Astrocyte (in vitro differentiated cells and primary cell): ENCODE measurements around the gene AMER3. TPM values are rescaled to one million over a fixed set of nuclear protein-coding genes. Genes with fewer than 3 reads are reported as not detected.

Experiments
- DNase-seq: peaks from one replicate; pipeline ENCODE4 v3.0.0-alpha.2; 2010; ENCODE audit warnings: low read depth
- FAIRE-seq: peaks from 2 replicates; lab custom pipeline; 2011; peaks lifted over from hg19 to GRCh38; lab: Jason Lieb, UNC
- H2AFZ ChIP-seq: 2 replicates; pipeline ENCODE4 v1.6.0; 2012; ENCODE audit warnings: low read depth, low read length, inconsistent platforms
- H3K27ac ChIP-seq: 2 replicates; pipeline ENCODE4 v1.5.1; 2011; ENCODE audit warnings: low read depth, low read length, inconsistent platforms
- H3K27me3 ChIP-seq: 2 replicates; pipeline ENCODE4 v1.6.0; 2011; ENCODE audit warnings: low read length, inconsistent platforms; ENCODE audit not compliant: insufficient read depth
- H3K36me3 ChIP-seq: 2 replicates; pipeline ENCODE4 v1.5.1; 2011; ENCODE audit warnings: low read length, inconsistent platforms; ENCODE audit not compliant: insufficient read depth
- H3K4me1 ChIP-seq: 2 replicates; pipeline ENCODE4 v1.5.1; 2011; ENCODE audit warnings: low read length, inconsistent platforms; ENCODE audit not compliant: insufficient read depth
- H3K4me2 ChIP-seq: 2 replicates; pipeline ENCODE4 v1.6.0; 2012; ENCODE audit warnings: low read length, inconsistent platforms
- H3K4me3 ChIP-seq: 2 replicates; pipeline ENCODE4 v1.5.1; 2011; ENCODE audit warnings: low read depth, mild to moderate bottlenecking, low read length, inconsistent platforms; ENCODE audit not compliant: insufficient read depth
- H3K79me2 ChIP-seq: 2 replicates; pipeline ENCODE4 v1.6.0; 2012; ENCODE audit warnings: mild to moderate bottlenecking, low read length, inconsistent platforms; ENCODE audit not compliant: insufficient read depth
- H3K9ac ChIP-seq: 2 replicates; pipeline ENCODE4 v1.6.0; 2012; ENCODE audit warnings: mild to moderate bottlenecking, low read length, inconsistent platforms
- H3K9me3 ChIP-seq: 2 replicates; pipeline ENCODE4 v1.5.1; 2012; ENCODE audit warnings: low read depth, mild to moderate bottlenecking, low read length, inconsistent platforms; ENCODE audit not compliant: insufficient read depth
- H4K20me1 ChIP-seq: 2 replicates; pipeline ENCODE4 v1.6.0; 2012; ENCODE audit warnings: low read length, inconsistent platforms; ENCODE audit not compliant: insufficient read depth
- H3K27ac Mint-ChIP-seq: one replicate; pipeline ENCODE4 v1.8.0; 2021; ENCODE audit warnings: mild to moderate bottlenecking, mixed read lengths; ENCODE audit not compliant: unreplicated experiment
- H3K27me3 Mint-ChIP-seq: one replicate; pipeline ENCODE4 v1.8.0; 2021; ENCODE audit warnings: low read depth, mixed read lengths; ENCODE audit not compliant: unreplicated experiment
- H3K36me3 Mint-ChIP-seq: one replicate; pipeline ENCODE4 v1.8.0; 2021; ENCODE audit warnings: low read depth, mixed read lengths; ENCODE audit not compliant: unreplicated experiment
- H3K4me1 Mint-ChIP-seq: one replicate; pipeline ENCODE4 v1.8.0; 2021; ENCODE audit warnings: low read depth, mixed read lengths; ENCODE audit not compliant: unreplicated experiment
- H3K4me3 Mint-ChIP-seq: one replicate; pipeline ENCODE4 v1.8.0; 2021; ENCODE audit warnings: mild to moderate bottlenecking, moderate library complexity, mixed read lengths; ENCODE audit not compliant: unreplicated experiment
- H3K9me3 Mint-ChIP-seq: one replicate; pipeline ENCODE4 v1.8.0; 2021; ENCODE audit warnings: mild to moderate bottlenecking, mixed read lengths; ENCODE audit not compliant: unreplicated experiment
- CTCF ChIP-seq: IDR thresholded peaks from 2 replicates; pipeline ENCODE4 v1.5.1; 2011; ENCODE audit warnings: low read depth, mild to moderate bottlenecking, inconsistent platforms, low read length, moderate library complexity; ENCODE audit not compliant: insufficient read depth
- EZH2 ChIP-seq: IDR thresholded peaks from 2 replicates; pipeline ENCODE4 v1.6.1; 2012; ENCODE audit warnings: mild to moderate bottlenecking, low read length, inconsistent platforms; ENCODE audit not compliant: insufficient read depth
- total RNA-seq: library from RNA; stranded (reverse); gene quantifications from 2 replicates; pipeline ENCODE4 v1.2.1, GENCODE V29; 2021

Gene AMER3
- total RNA-seq, 1 donor from 2014 or later = not detected

GRCh38 chr2:130735200-130735599 is 20.1 kb upstream of the AMER3 start:
- TF ChIP-seq EZH2 = no peak
- no peak for TF ChIP-seq CTCF
- DNase-seq = no peak
- no peak overlapping the region for H3K9ac ChIP-seq
- H3K27me3 ChIP-seq = no peaks in the 10 kb centered on the region
- H3K36me3 ChIP-seq = no peaks in the 10 kb centered on the region
- Mint-ChIP-seq H3K27ac (no peak overlapping the region), H3K27me3 (peaks cover 11% of the 10 kb centered on the region), H3K36me3 (no peaks in the 10 kb centered on the region), H3K9me3 (peaks cover 1% of the 10 kb centered on the region), H3K4me3 (no peak overlapping the region), H3K4me1 (no peaks in the 10 kb centered on the region)
- no peak overlapping the region for H3K4me2 ChIP-seq
- no peaks in the 10 kb centered on the region for H3K4me1 ChIP-seq
- H2AFZ ChIP-seq = no peak overlapping the region
- H3K79me2 ChIP-seq = no peaks in the 10 kb centered on the region
- H3K27ac ChIP-seq = no peak overlapping the region
- no peak for FAIRE-seq
- H3K4me3 ChIP-seq = no peak overlapping the region
- H3K9me3 ChIP-seq = no peaks in the 10 kb centered on the region
- no peaks in the 10 kb centered on the region for H4K20me1 ChIP-seq

- H3K9me3 ChIP-seq = no peaks in the 10 kb centered on the region
- no peak overlapping the region for H3K4me3 ChIP-seq
- no peaks in the 10 kb centered on the region for H4K20me1 ChIP-seq
- H3K9ac ChIP-seq = no peak overlapping the region
- no peaks in the 10 kb centered on the region for H3K27me3 ChIP-seq
- FAIRE-seq = no peak
- DNase-seq = no peak
- TF ChIP-seq EZH2 = no peak
- TF ChIP-seq CTCF = no peak
- no peak overlapping the region for H3K27ac ChIP-seq
- H3K27me3 Mint-ChIP-seq = peaks cover 13% of the 10 kb centered on the region
- no peak overlapping the region for H3K27ac Mint-ChIP-seq
- H3K4me1 Mint-ChIP-seq = no peaks in the 10 kb centered on the region
- no peak overlapping the region for H3K4me2 ChIP-seq
- H3K4me3 Mint-ChIP-seq = no peak overlapping the region
- H3K36me3 Mint-ChIP-seq = no peaks in the 10 kb centered on the region
- H2AFZ ChIP-seq = no peak overlapping the region
- H3K4me1 ChIP-seq = no peaks in the 10 kb centered on the region
- H3K79me2 ChIP-seq = no peaks in the 10 kb centered on the region
- peaks cover 1% of the 10 kb centered on the region for H3K9me3 Mint-ChIP-seq
- H3K36me3 ChIP-seq = no peaks in the 10 kb centered on the region
Measured at GRCh38 chr2:130736487-130736886, 18.9 kb upstream of the AMER3 start.

GRCh38 chr2:130737592-130737991 is 17.7 kb upstream of the AMER3 start:
- Histone ChIP-seq H3K4me3 (no peak overlapping the region), H3K27me3 (no peaks in the 10 kb centered on the region), H3K27ac (no peak overlapping the region), H4K20me1 (no peaks in the 10 kb centered on the region), H3K9me3 (no peaks in the 10 kb centered on the region), H3K4me2 (no peak overlapping the region), H3K9ac (no peak overlapping the region), H3K36me3 (no peaks in the 10 kb centered on the region), H2AFZ (no peak overlapping the region), H3K79me2 (no peaks in the 10 kb centered on the region), H3K4me1 (no peaks in the 10 kb centered on the region)
- Mint-ChIP-seq H3K27me3 (peaks cover 13% of the 10 kb centered on the region), H3K4me1 (no peaks in the 10 kb centered on the region), H3K36me3 (no peaks in the 10 kb centered on the region), H3K4me3 (no peak overlapping the region), H3K9me3 (peaks cover 1% of the 10 kb centered on the region), H3K27ac (no peak overlapping the region)
- TF ChIP-seq EZH2 (no peak), CTCF (no peak)
- FAIRE-seq (no peak), DNase-seq (no peak)
